HCT116 (cell line): Measurements from ENCODE around the gene MYO1E. TPM values are rescaled to one million over a fixed set of nuclear protein-coding genes. Genes with fewer than 3 reads are reported as not detected.

Source experiments
- ATAC-seq: fragments of 200-7000 bp; cut with Tn5 transposase; 2 replicates; pipeline ENCODE4 v1.9.1; 2020; ENCODE audit warnings: mild to moderate bottlenecking, moderate library complexity
- BruUV-seq: library from RNA; stranded (reverse); fragments of 400-500 nt; replicated peaks from 2 replicates; lab custom pipeline; 2021; lab: Mats Ljungman, UMichigan
- CTCF ChIA-PET: fragments of 300-600 bp; sonication (Branson Sonifier 250); formaldehyde crosslinking; loops from one replicate; lab custom pipeline; 2021; ENCODE audit warnings: antibody characterized with exemption; lab: Charles Lee
- POLR2A ChIA-PET: fragments of 300-600, 350-600 bp; sonication (Branson Sonifier 250); formaldehyde crosslinking; loops from one replicate; lab custom pipeline; 2021; ENCODE audit warnings: antibody characterized with exemption; lab: Charles Lee
- RAD21 ChIA-PET, 2 experiments: fragments of 300-600 bp; sonication (Branson Sonifier 250); formaldehyde crosslinking; loops; one replicate each; lab custom pipeline; 2023; ENCODE audit warnings: low total read pairs in 2 of 2; ENCODE audit not compliant: uncharacterized antibody in 2 of 2, unreplicated experiment in 2 of 2, low non-redundant PET in 1 of 2; lab: Charles Lee
- DNase-seq: peaks from one replicate; pipeline ENCODE4 v3.0.0-alpha.2; 2010; ENCODE audit warnings: low read depth, low spot score
- H2AFZ ChIP-seq: fragments of 200-600 bp; shearing (Covaris generic), sonication (generic); 2 replicates; pipeline ENCODE4 v1.6.1; 2017; ENCODE audit warnings: low read depth, mixed run types, mixed read lengths, antibody characterized with exemption, low read length; ENCODE audit not compliant: poor library complexity, severe bottlenecking
- H3K27ac ChIP-seq: 2 replicates; pipeline ENCODE4 v1.5.1; 2012; ENCODE audit warnings: low read depth, low read length
- H3K27me3 ChIP-seq: fragments of 200-600 bp; sonication (generic); 2 replicates; pipeline ENCODE4 v1.6.1; 2016; ENCODE audit warnings: mixed run types, low read length, mixed read lengths; ENCODE audit not compliant: insufficient read depth
- H3K36me3 ChIP-seq, 2 experiments: fragments of 200-500 bp in 1 of 2; fragments of 200-600 bp in 1 of 2; sonication (Bioruptor generic) in 1 of 2; sonication (generic) in 1 of 2; 2 replicates each; pipeline versions ENCODE4 v1.5.1 to v1.6.1; 2014 to 2016; ENCODE audit warnings: low read length in 2 of 2, inconsistent platforms in 1 of 2, mixed read lengths in 1 of 2, mixed run types in 1 of 2; ENCODE audit not compliant: insufficient read depth in 2 of 2, control insufficient read depth in 1 of 2
- H3K4me1 ChIP-seq, 2 experiments: fragments of 200-600 bp in 1 of 2; sonication (generic) in 1 of 2; 2 replicates each; pipeline versions ENCODE4 v1.5.1 to v1.6.1; 2012 to 2017; ENCODE audit warnings: low read length in 2 of 2, inconsistent platforms in 1 of 2, mild to moderate bottlenecking in 1 of 2, mixed read lengths in 1 of 2, mixed run types in 1 of 2, moderate library complexity in 1 of 2; ENCODE audit not compliant: insufficient read depth in 2 of 2, control insufficient read depth in 1 of 2
- H3K4me2 ChIP-seq: fragments of 200-600 bp; sonication (generic); 2 replicates; pipeline ENCODE4 v1.6.1; 2017; ENCODE audit warnings: mixed run types, low read length, mixed read lengths
- H3K4me3 ChIP-seq, 2 experiments: fragments of 200-600 bp in 1 of 2; sonication (generic) in 1 of 2; replicated peaks in 1 of 2; 2 replicates each; pipeline ENCODE4 v1.5.1; 2011 to 2016; ENCODE audit warnings: low read length in 2 of 2, control low read depth in 1 of 2, low read depth in 1 of 2, mild to moderate bottlenecking in 1 of 2, mixed read lengths in 1 of 2, mixed run types in 1 of 2
- H3K79me2 ChIP-seq: fragments of 200-600 bp; sonication (generic); 2 replicates; pipeline ENCODE4 v1.6.1; 2017; ENCODE audit warnings: mild to moderate bottlenecking, mixed run types, low read length, moderate library complexity, mixed read lengths; ENCODE audit not compliant: insufficient read depth
- H3K9ac ChIP-seq: fragments of 200-600 bp; sonication (generic); 2 replicates; pipeline ENCODE4 v1.6.1; 2016; ENCODE audit warnings: low read length, mixed read lengths
- H3K9me2 ChIP-seq: fragments of 200-600 bp; sonication (generic), shearing (Covaris generic); 2 replicates; pipeline ENCODE4 v1.6.1; 2017; ENCODE audit warnings: mixed run types, mild to moderate bottlenecking, moderate library complexity; ENCODE audit not compliant: insufficient read depth
- H3K9me3 ChIP-seq, 2 experiments: fragments of 200-500 bp in 1 of 2; fragments of 200-600 bp in 1 of 2; sonication (Bioruptor generic) in 1 of 2; sonication (generic) in 1 of 2; 2 replicates each; pipeline ENCODE4 v1.6.1; 2014 to 2017; ENCODE audit warnings: low read length in 2 of 2, mixed read lengths in 2 of 2, inconsistent platforms in 1 of 2, low read depth in 1 of 2, mild to moderate bottlenecking in 1 of 2, mixed run types in 1 of 2, moderate library complexity in 1 of 2; ENCODE audit not compliant: control insufficient read depth in 1 of 2, insufficient read depth in 1 of 2
- H4K20me1 ChIP-seq: fragments of 200-600 bp; sonication (generic), shearing (Covaris generic); 2 replicates; pipeline ENCODE4 v1.6.1; 2017; ENCODE audit warnings: mixed run types, mild to moderate bottlenecking, moderate library complexity; ENCODE audit not compliant: insufficient read depth
- ATF3 ChIP-seq: IDR thresholded peaks from 2 replicates; pipeline ENCODE4 v1.6.1; 2012
- CBX3 ChIP-seq: IDR thresholded peaks from 2 replicates; pipeline ENCODE4 v1.6.1; 2012; ENCODE audit warnings: low read depth
- CEBPB ChIP-seq: IDR thresholded peaks from 2 replicates; pipeline ENCODE4 v1.6.1; 2012; ENCODE audit warnings: low read depth
- CTCF ChIP-seq, 3 experiments: fragments of 200-600 bp in 1 of 3; sonication (generic) in 1 of 3; IDR thresholded peaks in 2 of 3; conservative IDR thresholded peaks in 1 of 3; 2 replicates each; pipeline ENCODE4 v1.5.1; 2012 to 2017; ENCODE audit warnings: low read depth in 2 of 3, low read length in 2 of 3, antibody characterized with exemption in 1 of 3, borderline replicate concordance in 1 of 3, control low read depth in 1 of 3, mild to moderate bottlenecking in 1 of 3, mixed read lengths in 1 of 3, mixed run types in 1 of 3, moderate library complexity in 1 of 3; ENCODE audit not compliant: insufficient read depth in 1 of 3
- EGR1 ChIP-seq: IDR thresholded peaks from 2 replicates; pipeline ENCODE4 v1.6.1; 2012; ENCODE audit warnings: low read depth
- ELF1 ChIP-seq: IDR thresholded peaks from 2 replicates; pipeline ENCODE4 v1.6.1; 2012; ENCODE audit warnings: low read depth, borderline replicate concordance
- EZH2 ChIP-seq: fragments of 200-600 bp; sonication (generic); IDR thresholded peaks from 2 replicates; pipeline ENCODE4 v1.6.1; 2017; ENCODE audit warnings: antibody characterized with exemption, mixed run types
- JUND ChIP-seq: IDR thresholded peaks from 2 replicates; pipeline ENCODE4 v1.6.1; 2012
- MAX ChIP-seq: IDR thresholded peaks from 2 replicates; pipeline ENCODE4 v1.6.1; 2012
- POLR2A ChIP-seq: IDR thresholded peaks from 2 replicates; pipeline ENCODE4 v1.7.0; 2011; ENCODE audit warnings: borderline replicate concordance; ENCODE audit not compliant: insufficient read depth, insufficient read length; ENCODE audit errors: extremely low read depth
- POLR2AphosphoS5 ChIP-seq: IDR thresholded peaks from 2 replicates; pipeline ENCODE4 v1.6.1; 2011; ENCODE audit warnings: mild to moderate bottlenecking, low read depth, low read length, moderate library complexity
- RAD21 ChIP-seq: IDR thresholded peaks from 2 replicates; pipeline ENCODE4 v1.6.1; 2012; ENCODE audit warnings: low read depth, mild to moderate bottlenecking
- SIN3A ChIP-seq: IDR thresholded peaks from 2 replicates; pipeline ENCODE4 v1.6.1; 2012; ENCODE audit warnings: low read depth
- SP1 ChIP-seq: IDR thresholded peaks from 2 replicates; pipeline ENCODE4 v1.6.1; 2012; ENCODE audit warnings: low read depth
- SRF ChIP-seq: IDR thresholded peaks from 2 replicates; pipeline ENCODE4 v1.6.1; 2012; ENCODE audit warnings: low read depth
- ZBTB33 ChIP-seq: IDR thresholded peaks from 2 replicates; pipeline ENCODE4 v1.6.1; 2011; ENCODE audit warnings: mild to moderate bottlenecking, low read length, moderate library complexity; ENCODE audit not compliant: insufficient replicate concordance; ENCODE audit errors: extremely low read depth
- ZFX ChIP-seq: fragments of 450-650 bp; IDR thresholded peaks from 2 replicates; pipeline ENCODE4 v1.6.1; 2017
- intact Hi-C: fragments of 100-400 bp; cut with micrococcal nuclease; formaldehyde crosslinking; loops from 2 replicates; pipeline ENCODE4 v1.10.0; 2022
- total RNA-seq: library from RNA; stranded (reverse); gene quantifications from one replicate; pipeline ENCODE4 v1.2.1, GENCODE V29; 2021; ENCODE audit not compliant: unreplicated experiment

The MYO1E gene
- total RNA-seq, 1 experiment from 2014 or later, result 182 TPM

- Histone ChIP-seq H3K9me2 (no peaks in the 10 kb centered on the region), H2AFZ (no peak overlapping the region), H3K9me3 (no peaks in the 10 kb centered on the region), H3K27ac (no peak overlapping the region), H3K4me3 (no peak overlapping the region), H3K79me2 (peaks cover 66% of the 10 kb centered on the region), H4K20me1 (no peaks in the 10 kb centered on the region), H3K4me2 (no peak overlapping the region), H3K36me3 (no peaks in the 10 kb centered on the region), H3K27me3 (no peaks in the 10 kb centered on the region), H3K4me1 (peaks cover 35 to 75% of the 10 kb centered on the region in 2 experiments), H3K9ac (no peak overlapping the region)
- ChIA-PET POLR2A (interaction anchor here (1.3 kb wide), 1 partner anchor 8 kb away, joined by 3 read pairs; no protein-coding TSS in a partner anchor), RAD21 (no interaction called here), CTCF (no interaction called here)
- ATAC-seq (no peak), DNase-seq (no peak)
- TF ChIP-seq SIN3A, result no peak
- no TSS peak for BruUV-seq
- intact Hi-C loops, result no loop called here
These were observed 82.1 kb downstream of the MYO1E start for GRCh38 chr15:59290295-59291212.

- Histone ChIP-seq H4K20me1 (no peaks in the 10 kb centered on the region), H3K36me3 (no peaks in the 10 kb centered on the region), H3K4me1 (peaks cover 35 to 75% of the 10 kb centered on the region in 2 experiments), H3K27ac (no peak overlapping the region), H3K4me3 (no peak overlapping the region), H3K27me3 (no peaks in the 10 kb centered on the region), H3K4me2 (no peak overlapping the region), H3K79me2 (peaks cover 75% of the 10 kb centered on the region), H3K9ac (no peak overlapping the region), H2AFZ (no peak overlapping the region), H3K9me2 (no peaks in the 10 kb centered on the region), H3K9me3 (no peaks in the 10 kb centered on the region)
- BruUV-seq, result no TSS peak
- ChIA-PET RAD21 (no interaction called here), CTCF (no interaction called here), POLR2A (interaction anchor here (1.3 kb wide), 1 partner anchor 9 kb away, joined by 3 read pairs; no protein-coding TSS in a partner anchor)
- intact Hi-C loops, result no loop called here
- DNase-seq, result no peak
- no peak for ATAC-seq
- TF ChIP-seq ZBTB33 (no peak), POLR2A (no peak), CEBPB (no peak), ELF1 (no peak), EGR1 (no peak), ATF3 (no peak), MAX (no peak), POLR2AphosphoS5 (no peak), SIN3A (no peak), ZFX (no peak), SP1 (no peak), CTCF (IDR thresholded peaks at IDR 0.05 in 2 of 3, conservative IDR thresholded peaks at IDR 0.05 in 1 of 3; ENCODE audit: borderline replicate concordance in 1 of 3, insufficient read depth in 1 of 3, low read depth in 2 of 3, low read length in 2 of 3) (no peak), JUND (no peak), SRF (no peak), EZH2 (no peak), CBX3 (no peak), RAD21 (no peak)
These were observed 83.1 kb downstream of the MYO1E start for GRCh38 chr15:59289574-59289973.
